Nephron progenitor cell (in vitro differentiated cells): ENCODE data around the gene FOXN3.

Source experiments
- DNase-seq: peaks from one replicate; pipeline ENCODE4 v3.0.0; 2021
- H3K27ac Mint-ChIP-seq: 2 replicates; pipeline ENCODE4 v1.8.0; 2021; ENCODE audit warnings: mild to moderate bottlenecking, moderate library complexity, mixed read lengths
- H3K27me3 Mint-ChIP-seq: 2 replicates; pipeline ENCODE4 v1.8.0; 2021; ENCODE audit warnings: mild to moderate bottlenecking, low read depth, mixed read lengths; ENCODE audit not compliant: poor library complexity
- H3K36me3 Mint-ChIP-seq: 2 replicates; pipeline ENCODE4 v1.8.0; 2021; ENCODE audit warnings: low read depth, mixed read lengths
- H3K4me1 Mint-ChIP-seq: 2 replicates; pipeline ENCODE4 v1.8.0; 2021; ENCODE audit warnings: mixed read lengths
- H3K4me3 Mint-ChIP-seq: 2 replicates; pipeline ENCODE4 v1.8.0; 2021; ENCODE audit warnings: mild to moderate bottlenecking, moderate library complexity, mixed read lengths
- H3K9me3 Mint-ChIP-seq: 2 replicates; pipeline ENCODE4 v1.8.0; 2021; ENCODE audit warnings: mild to moderate bottlenecking, moderate library complexity, mixed read lengths
- TF ChIP-seq, protein P1 (sequence below): fragments of 200-600 bp; sonication (generic); IDR thresholded peaks from 2 replicates; pipeline ENCODE4 v1.5.0; 2021; ENCODE audit warnings: antibody characterized with exemption

FOXN3 gene

GRCh38 chr14:89214221-89214965 lies 202.6 kb downstream of the FOXN3 start:
- Mint-ChIP-seq H3K4me3 (no peak overlapping the region), H3K27ac (peak overlapping the region; percentile 63), H3K4me1 (peaks cover 26% of the 10 kb centered on the region), H3K27me3 (peaks cover 6% of the 10 kb centered on the region), H3K36me3 (peaks cover 24% of the 10 kb centered on the region), H3K9me3 (no peaks in the 10 kb centered on the region)
- no peak for DNase-seq
- TF ChIP-seq, protein P1, sequence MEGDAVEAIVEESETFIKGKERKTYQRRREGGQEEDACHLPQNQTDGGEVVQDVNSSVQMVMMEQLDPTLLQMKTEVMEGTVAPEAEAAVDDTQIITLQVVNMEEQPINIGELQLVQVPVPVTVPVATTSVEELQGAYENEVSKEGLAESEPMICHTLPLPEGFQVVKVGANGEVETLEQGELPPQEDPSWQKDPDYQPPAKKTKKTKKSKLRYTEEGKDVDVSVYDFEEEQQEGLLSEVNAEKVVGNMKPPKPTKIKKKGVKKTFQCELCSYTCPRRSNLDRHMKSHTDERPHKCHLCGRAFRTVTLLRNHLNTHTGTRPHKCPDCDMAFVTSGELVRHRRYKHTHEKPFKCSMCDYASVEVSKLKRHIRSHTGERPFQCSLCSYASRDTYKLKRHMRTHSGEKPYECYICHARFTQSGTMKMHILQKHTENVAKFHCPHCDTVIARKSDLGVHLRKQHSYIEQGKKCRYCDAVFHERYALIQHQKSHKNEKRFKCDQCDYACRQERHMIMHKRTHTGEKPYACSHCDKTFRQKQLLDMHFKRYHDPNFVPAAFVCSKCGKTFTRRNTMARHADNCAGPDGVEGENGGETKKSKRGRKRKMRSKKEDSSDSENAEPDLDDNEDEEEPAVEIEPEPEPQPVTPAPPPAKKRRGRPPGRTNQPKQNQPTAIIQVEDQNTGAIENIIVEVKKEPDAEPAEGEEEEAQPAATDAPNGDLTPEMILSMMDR: no peak

DNA sequence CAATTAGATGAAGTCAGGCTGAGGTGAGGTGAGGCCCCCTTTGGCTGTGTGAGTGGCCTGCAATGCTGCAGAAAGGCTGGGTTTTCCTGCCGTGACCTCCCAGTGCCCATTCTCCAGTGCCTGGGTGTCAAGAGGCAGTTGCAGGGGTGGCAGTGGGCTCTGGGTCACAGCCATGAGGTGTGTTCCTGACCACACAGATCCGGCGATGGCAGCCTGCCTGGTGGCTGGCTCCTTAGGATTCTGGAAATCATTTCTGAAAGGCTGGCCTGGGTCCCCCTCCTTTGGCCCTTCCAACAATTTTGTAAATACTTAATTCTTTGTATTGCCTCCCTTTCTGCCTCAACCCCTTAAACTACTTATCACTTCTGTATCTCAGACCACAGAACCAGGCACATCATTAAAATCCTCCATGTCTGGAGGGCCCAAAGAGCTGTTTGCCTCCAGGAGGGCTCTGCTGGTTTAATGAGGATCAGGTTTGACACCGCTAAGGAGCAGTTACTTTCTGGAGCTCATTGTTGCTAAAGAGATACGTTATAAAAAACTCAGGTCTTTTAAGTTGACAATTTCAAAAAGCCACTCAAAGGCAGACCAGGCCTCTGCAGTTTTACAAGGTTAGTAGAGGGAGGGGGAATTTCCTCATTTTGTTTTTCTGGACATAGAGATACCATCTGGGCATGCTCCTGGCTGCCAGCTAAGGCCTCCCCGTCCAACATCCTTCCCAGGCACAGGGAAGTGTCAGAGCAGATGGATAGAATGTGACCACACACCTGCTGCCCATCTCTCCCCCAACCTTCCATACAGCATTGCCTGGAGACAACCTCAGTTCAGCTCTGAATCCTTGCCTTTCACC lies 204.4 kb downstream of the FOXN3 start:
- no peak for DNase-seq
- Mint-ChIP-seq H3K27ac (peak overlapping the region; percentile 37), H3K4me3 (no peak overlapping the region), H3K27me3 (peaks cover 6% of the 10 kb centered on the region), H3K9me3 (no peaks in the 10 kb centered on the region), H3K4me1 (peaks cover 18% of the 10 kb centered on the region), H3K36me3 (peaks cover 18% of the 10 kb centered on the region)
- TF ChIP-seq, protein P1: no peak

DNA sequence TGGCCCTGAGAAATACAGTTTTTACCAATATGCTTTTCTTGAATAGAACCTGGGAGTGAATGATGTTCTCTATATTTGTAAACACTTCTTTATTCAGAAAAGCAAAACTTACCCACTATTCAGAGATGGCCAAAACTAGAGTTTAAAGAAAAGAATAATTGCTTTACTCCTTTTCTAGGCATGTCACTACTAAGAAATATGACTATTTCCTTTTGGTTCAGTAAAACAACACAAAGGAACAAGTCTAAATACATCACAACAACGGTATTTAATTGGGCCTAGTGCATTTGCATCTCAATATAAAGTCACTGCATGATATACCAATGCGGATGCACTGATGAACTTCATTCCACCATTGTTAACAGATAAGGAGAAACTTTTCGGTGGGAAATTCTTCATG lies 207.5 kb downstream of the FOXN3 start:
- Mint-ChIP-seq H3K27ac (no peak overlapping the region), H3K9me3 (peaks cover 10% of the 10 kb centered on the region), H3K4me1 (peaks cover 34% of the 10 kb centered on the region), H3K27me3 (peaks cover 3% of the 10 kb centered on the region), H3K36me3 (peaks cover 38% of the 10 kb centered on the region), H3K4me3 (no peak overlapping the region)
- TF ChIP-seq, protein P1: no peak
- no peak for DNase-seq

- Mint-ChIP-seq H3K4me1 (peaks cover 42% of the 10 kb centered on the region), H3K27ac (peak overlapping the region; percentile 43), H3K9me3 (peaks cover 10% of the 10 kb centered on the region), H3K36me3 (peaks cover 38% of the 10 kb centered on the region), H3K4me3 (no peak overlapping the region), H3K27me3 (peaks cover 3% of the 10 kb centered on the region)
- TF ChIP-seq, protein P1: no peak
- no peak for DNase-seq
Observed at GRCh38 chr14:89207925-89208328, 209.1 kb downstream of the FOXN3 start.

DNA sequence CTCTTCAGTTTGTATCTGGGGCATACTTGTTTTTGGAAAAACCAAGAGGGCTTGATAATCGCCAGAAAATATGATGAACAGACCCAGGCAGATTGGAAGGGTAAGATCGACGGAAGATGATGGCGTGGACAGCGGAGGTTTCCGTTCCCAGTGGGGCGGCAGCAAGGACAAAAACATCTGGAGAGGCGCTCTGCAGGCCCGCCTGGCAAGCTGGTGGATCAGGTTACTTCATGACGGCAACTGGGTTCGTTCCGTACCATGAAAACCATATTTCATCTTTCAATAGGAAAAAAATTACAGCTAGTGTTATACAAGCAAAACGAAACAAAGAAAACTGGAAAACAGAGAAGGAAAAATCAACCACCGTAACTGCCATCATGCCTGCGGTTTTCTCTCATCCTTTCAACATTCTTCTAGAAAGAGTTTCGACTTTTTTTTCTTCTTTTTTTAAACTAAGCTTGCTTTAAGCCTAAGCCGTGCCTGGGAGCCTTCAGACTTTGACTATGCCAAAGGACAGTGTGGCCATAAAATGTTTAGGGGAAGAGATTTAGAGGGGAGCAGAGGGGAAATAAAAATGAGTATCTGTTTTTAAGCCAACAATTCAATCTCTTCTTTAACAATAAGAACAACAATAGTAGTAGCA lies 210.5 kb downstream of the FOXN3 start:
- H3K27ac Mint-ChIP-seq: no peak overlapping the region
- no peak overlapping the region for H3K4me3 Mint-ChIP-seq
- H3K4me1 Mint-ChIP-seq: peaks cover 55% of the 10 kb centered on the region
- H3K27me3 Mint-ChIP-seq: peaks cover 3% of the 10 kb centered on the region
- peaks cover 10% of the 10 kb centered on the region for H3K9me3 Mint-ChIP-seq
- TF ChIP-seq, protein P1: no peak
- DNase-seq: no peak
- H3K36me3 Mint-ChIP-seq: peaks cover 31% of the 10 kb centered on the region
